ENCODE measurements around the gene UNK.

UNK gene

GRCh38 chr17:75819678-75820077, 35.1 kb downstream of the UNK start:
- no peak for FAIRE-seq
- TF ChIP-seq CTCF (IDR thresholded peaks at IDR 0.05; ENCODE audit: insufficient read depth, missing control alignments): no peak
- DNase-seq (ENCODE audit: insufficient read length, low spot score): no peak

GRCh38 chr17:75820094-75821080, 35.8 kb downstream of the UNK start:
- DNase-seq (ENCODE audit: insufficient read length, low spot score): no peak
- TF ChIP-seq CTCF (IDR thresholded peaks at IDR 0.05; ENCODE audit: insufficient read depth, missing control alignments): no peak
- FAIRE-seq: no peak

- FAIRE-seq: no peak
- DNase-seq (ENCODE audit: insufficient read length, low spot score): no peak
These were observed 36.9 kb downstream of the UNK start for GRCh38 chr17:75821552-75821951.

GRCh38 chr17:75822119-75822799, 37.7 kb downstream of the UNK start:
- no peak for FAIRE-seq
- no peak for TF ChIP-seq CTCF (IDR thresholded peaks at IDR 0.05; ENCODE audit: insufficient read depth, missing control alignments)
- no peak for DNase-seq (ENCODE audit: insufficient read length, low spot score)

More at GRCh38 chr17:75821552-75821951, 36.9 kb downstream of the UNK start:
- no peak for TF ChIP-seq CTCF (IDR thresholded peaks at IDR 0.05; ENCODE audit: insufficient read depth, missing control alignments)

GRCh38 chr17:75822800-75823166, 38.2 kb downstream of the UNK start:
- no peak for TF ChIP-seq CTCF (IDR thresholded peaks at IDR 0.05; ENCODE audit: insufficient read depth, missing control alignments)

GRCh38 chr17:75823257-75824041, 38.8 kb downstream of the UNK start:
- FAIRE-seq (no peak), DNase-seq (ENCODE audit: insufficient read length, low spot score) (no peak)
- no peak for TF ChIP-seq CTCF (IDR thresholded peaks at IDR 0.05; ENCODE audit: insufficient read depth, missing control alignments)

More at GRCh38 chr17:75822800-75823166, 38.2 kb downstream of the UNK start:
- no peak for DNase-seq (ENCODE audit: insufficient read length, low spot score)
- no peak for FAIRE-seq

Measured in D721Med (cell line).